HG03571 (cell line): ENCODE results near the gene FTSJ3.
"Not testable (repeated sequence)": the region's sequence is repeated elsewhere in the genome, so short reads cannot be mapped to it uniquely, and the experiment has no call there.

Experiments
- ATAC-seq: cut with Tn5 transposase; IDR thresholded peaks from one replicate; pipeline ENCODE4 v1.9.1; 2021; ENCODE audit not compliant: unreplicated experiment

FTSJ3 gene

GRCh38 chr17:63843387-63843888 lies 16.0 kb upstream of the FTSJ3 start:
- not testable (repeated sequence) for ATAC-seq

- ATAC-seq, result peak; percentile 68
Measured at GRCh38 chr17:63842540-63843386, 15.3 kb upstream of the FTSJ3 start, which contains the start of gene SMARCD2. TSS of gene SMARCD2 (minus strand) at chr17:63842685. CDS start at chr17:63842674, 11 bp downstream.

GRCh38 chr17:63842173-63842539 lies 14.7 kb upstream of the FTSJ3 start:
- ATAC-seq, result peak; percentile 20

GRCh38 chr17:63841350-63842172 lies 14.1 kb upstream of the FTSJ3 start:
- no peak for ATAC-seq

- ATAC-seq, result no peak
Measured at GRCh38 chr17:63840591-63841349, 13.3 kb upstream of the FTSJ3 start.

- ATAC-seq, result no peak
Measured at GRCh38 chr17:63838631-63839171, 11.2 kb upstream of the FTSJ3 start.

GRCh38 chr17:63837962-63838600 lies 10.6 kb upstream of the FTSJ3 start:
- ATAC-seq, result no peak

- no peak for ATAC-seq
Measured at GRCh38 chr17:63837480-63837879, 10.0 kb upstream of the FTSJ3 start.

GRCh38 chr17:63836811-63837210 lies 9.3 kb upstream of the FTSJ3 start:
- no peak for ATAC-seq

- ATAC-seq, result no peak
Measured at GRCh38 chr17:63835167-63835720, 7.8 kb upstream of the FTSJ3 start.

- no peak for ATAC-seq
Measured at GRCh38 chr17:63834431-63835166, 7.1 kb upstream of the FTSJ3 start.

- ATAC-seq, result no peak
Measured at GRCh38 chr17:63833741-63834373, 6.4 kb upstream of the FTSJ3 start.

GRCh38 chr17:63833026-63833740 lies 5.7 kb upstream of the FTSJ3 start:
- no peak for ATAC-seq

GRCh38 chr17:63832455-63832854 lies 5.0 kb upstream of the FTSJ3 start:
- ATAC-seq, result no peak

GRCh38 chr17:63832014-63832413 lies 4.6 kb upstream of the FTSJ3 start:
- ATAC-seq, result no peak

GRCh38 chr17:63831505-63831904 lies 4.0 kb upstream of the FTSJ3 start:
- no peak for ATAC-seq

GRCh38 chr17:63830904-63831491 lies 3.5 kb upstream of the FTSJ3 start:
- no peak for ATAC-seq

- no peak for ATAC-seq
Measured at GRCh38 chr17:63830278-63830677, 2.8 kb upstream of the FTSJ3 start.
